HL-60/S4 treated with phorbol 12-myristate 13-acetate at 8.2 ng/mL for 4 days and 3 days (cell line): ENCODE measurements around the gene NCAPD3.

Experiments
- in situ Hi-C: fragments of 300-500 bp; cut with MboI; formaldehyde crosslinking; loops from 2 replicates; pipeline ENCODE4 v1.15.0; 2022; ENCODE audit warnings: low sequenced_read_pairs

Gene NCAPD3

GRCh38 chr11:134170177-134170918, 53.4 kb downstream of the NCAPD3 start:
- in situ Hi-C loops: no loop called here

- in situ Hi-C loops: no loop called here
Measured at GRCh38 chr11:134164490-134165370, 59.0 kb downstream of the NCAPD3 start.

GRCh38 chr11:134159652-134160051, 64.1 kb downstream of the NCAPD3 start:
- in situ Hi-C loops: no loop called here

GRCh38 chr11:134158023-134158422, 65.7 kb downstream of the NCAPD3 start:
- in situ Hi-C loops: no loop called here

GRCh38 chr11:134157451-134157850, 66.3 kb downstream of the NCAPD3 start:
- in situ Hi-C loops: no loop called here

- in situ Hi-C loops: no loop called here
Measured at GRCh38 chr11:134155946-134156865, 67.6 kb downstream of the NCAPD3 start.

- in situ Hi-C loops: no loop called here
Measured at GRCh38 chr11:134155456-134155855, 68.3 kb downstream of the NCAPD3 start.

- in situ Hi-C loops: no loop called here
Measured at GRCh38 chr11:134154441-134154840, 69.3 kb downstream of the NCAPD3 start.

- in situ Hi-C loops: no loop called here
Measured at GRCh38 chr11:134153147-134153905, 70.4 kb downstream of the NCAPD3 start.

GRCh38 chr11:134152696-134153095, 71.1 kb downstream of the NCAPD3 start:
- in situ Hi-C loops: no loop called here

GRCh38 chr11:134151083-134151747, 72.6 kb downstream of the NCAPD3 start:
- in situ Hi-C loops: no loop called here

GRCh38 chr11:134150195-134150903, 73.4 kb downstream of the NCAPD3 start:
- in situ Hi-C loops: no loop called here

- in situ Hi-C loops: no loop called here
Measured at GRCh38 chr11:134149371-134149770, 74.4 kb downstream of the NCAPD3 start.

- in situ Hi-C loops: no loop called here
Measured at GRCh38 chr11:134146598-134146997, 77.2 kb downstream of the NCAPD3 start.

GRCh38 chr11:134145715-134146114, 78.1 kb downstream of the NCAPD3 start:
- in situ Hi-C loops: no loop called here

- in situ Hi-C loops: no loop called here
Measured at GRCh38 chr11:134144744-134145143, 79.0 kb downstream of the NCAPD3 start.

GRCh38 chr11:134143801-134144200, 80.0 kb downstream of the NCAPD3 start:
- in situ Hi-C loops: no loop called here

GRCh38 chr11:134142536-134142935, 81.2 kb downstream of the NCAPD3 start:
- in situ Hi-C loops: no loop called here

- in situ Hi-C loops: no loop called here
Measured at GRCh38 chr11:134140961-134141490, 82.7 kb downstream of the NCAPD3 start.
